Upper lobe of left lung (tissue), 4 donors: ENCODE data around the gene SYNDIG1L.

Experiments used
- CTCF ChIP-seq, 6 experiments: fragments of 450-650 bp in 4 of 6; fragments of 200-600 bp in 2 of 6; sonication (generic) in 2 of 6; IDR thresholded peaks; one replicate each; pipeline ENCODE4 v1.5.1; 2016 to 2019; ENCODE audit warnings: antibody characterized with exemption in 6 of 6
- EP300 ChIP-seq, 4 donors: sonication (generic); formaldehyde crosslinking; IDR thresholded peaks; one replicate each; pipeline ENCODE4 v1.5.1; 2017; ENCODE audit warnings: antibody characterized with exemption in 4 of 4, control low read depth in 2 of 4
- POLR2A ChIP-seq, 4 donors: fragments of 450-650 bp; IDR thresholded peaks; one replicate each; pipeline ENCODE4 v1.5.1; 2016 to 2017; ENCODE audit warnings: antibody characterized with exemption in 4 of 4, mild to moderate bottlenecking in 2 of 4

GRCh38 chr14:74414403-74415114 lies 11.5 kb downstream of the SYNDIG1L start:
- TF ChIP-seq POLR2A (IDR thresholded peaks at IDR 0.05) = no peak
- no peak for TF ChIP-seq CTCF (IDR thresholded peaks at IDR 0.05)
- TF ChIP-seq EP300 (IDR thresholded peaks at IDR 0.05) = no peak
